Subcutaneous adipose tissue (tissue), 4 donors: ENCODE results near the gene SMPDL3B. TPM values are rescaled to one million over a fixed set of nuclear protein-coding genes. Genes with fewer than 3 reads are reported as not detected.

ENCODE experiments used
- total RNA-seq, 4 donors: library from RNA; depleted of rRNA; stranded (reverse); fragments of >200 nt; gene quantifications; one replicate each; pipeline ENCODE4 v1.1.0, GENCODE V29; 2016
- TF ChIP-seq, protein P1 (sequence below): fragments of 450-650 bp; IDR thresholded peaks from one replicate; pipeline ENCODE4 v1.5.1; 2016; ENCODE audit warnings: low read depth, mild to moderate bottlenecking, control low read depth, antibody characterized with exemption, moderate library complexity

The SMPDL3B gene
- total RNA-seq, 4 donors from 2014 or later: 0.66 to 1.1 TPM; not detected in 2

DNA sequence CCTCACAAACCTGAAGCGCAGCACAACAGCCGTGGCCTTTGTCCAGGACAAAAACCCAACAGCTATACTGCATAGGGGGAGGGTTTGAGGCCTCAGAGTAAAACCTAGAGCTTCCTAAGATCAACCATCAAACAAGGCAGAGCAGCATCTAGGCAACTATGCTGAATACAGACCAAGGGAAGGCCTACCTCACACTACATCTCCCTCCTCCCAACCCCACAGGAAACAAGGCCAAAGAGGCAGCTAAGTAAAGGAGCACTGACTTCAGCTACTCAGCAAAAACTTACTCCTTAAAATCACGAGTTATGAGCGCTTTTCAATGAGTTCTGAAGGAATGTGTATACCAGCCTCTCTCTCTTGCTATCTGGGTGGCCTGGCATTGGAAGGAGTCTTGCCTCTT lies 37.3 kb downstream of the SMPDL3B start:
- TF ChIP-seq, protein P1, sequence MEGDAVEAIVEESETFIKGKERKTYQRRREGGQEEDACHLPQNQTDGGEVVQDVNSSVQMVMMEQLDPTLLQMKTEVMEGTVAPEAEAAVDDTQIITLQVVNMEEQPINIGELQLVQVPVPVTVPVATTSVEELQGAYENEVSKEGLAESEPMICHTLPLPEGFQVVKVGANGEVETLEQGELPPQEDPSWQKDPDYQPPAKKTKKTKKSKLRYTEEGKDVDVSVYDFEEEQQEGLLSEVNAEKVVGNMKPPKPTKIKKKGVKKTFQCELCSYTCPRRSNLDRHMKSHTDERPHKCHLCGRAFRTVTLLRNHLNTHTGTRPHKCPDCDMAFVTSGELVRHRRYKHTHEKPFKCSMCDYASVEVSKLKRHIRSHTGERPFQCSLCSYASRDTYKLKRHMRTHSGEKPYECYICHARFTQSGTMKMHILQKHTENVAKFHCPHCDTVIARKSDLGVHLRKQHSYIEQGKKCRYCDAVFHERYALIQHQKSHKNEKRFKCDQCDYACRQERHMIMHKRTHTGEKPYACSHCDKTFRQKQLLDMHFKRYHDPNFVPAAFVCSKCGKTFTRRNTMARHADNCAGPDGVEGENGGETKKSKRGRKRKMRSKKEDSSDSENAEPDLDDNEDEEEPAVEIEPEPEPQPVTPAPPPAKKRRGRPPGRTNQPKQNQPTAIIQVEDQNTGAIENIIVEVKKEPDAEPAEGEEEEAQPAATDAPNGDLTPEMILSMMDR: no peak

- TF ChIP-seq, protein P1: no peak
Measured at GRCh38 chr1:27973771-27974416, 39.1 kb downstream of the SMPDL3B start.

DNA sequence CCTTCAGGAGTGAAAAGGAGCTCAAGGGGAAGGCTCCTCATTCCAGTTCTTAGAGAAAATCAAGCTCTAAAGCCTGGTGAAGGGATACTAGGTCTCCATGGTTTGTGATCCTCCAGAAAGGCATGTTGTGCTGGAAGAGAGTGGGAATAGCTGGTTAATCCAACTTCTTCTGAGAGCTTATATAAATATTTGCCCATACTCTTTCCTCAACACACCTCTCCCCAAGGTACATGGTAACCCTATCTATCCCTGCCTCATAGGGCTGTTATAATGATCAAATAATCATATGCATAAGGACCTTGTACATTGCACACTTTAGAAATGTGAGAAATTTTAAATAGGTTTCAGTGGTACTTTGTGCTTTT lies 39.6 kb downstream of the SMPDL3B start:
- TF ChIP-seq, protein P1: no peak

GRCh38 chr1:27979151-27979858 lies 44.5 kb downstream of the SMPDL3B start:
- TF ChIP-seq, protein P1: no peak

DNA sequence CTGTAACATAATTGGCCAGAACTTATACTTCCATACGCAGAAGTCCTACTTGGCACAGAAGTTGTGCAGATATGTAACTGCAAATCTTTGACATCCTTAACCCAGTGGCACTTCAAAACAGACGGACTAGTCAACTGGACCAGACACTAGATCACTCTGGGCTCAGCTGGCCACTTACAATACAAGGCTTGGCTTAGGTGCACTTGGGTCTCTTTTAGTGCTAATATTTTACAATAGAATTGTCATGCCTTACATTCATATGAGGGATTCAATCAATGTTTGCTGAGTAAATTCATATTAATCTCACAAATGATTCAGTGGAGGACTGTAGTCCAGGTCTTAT lies 45.0 kb downstream of the SMPDL3B start:
- TF ChIP-seq, protein P1: no peak

DNA sequence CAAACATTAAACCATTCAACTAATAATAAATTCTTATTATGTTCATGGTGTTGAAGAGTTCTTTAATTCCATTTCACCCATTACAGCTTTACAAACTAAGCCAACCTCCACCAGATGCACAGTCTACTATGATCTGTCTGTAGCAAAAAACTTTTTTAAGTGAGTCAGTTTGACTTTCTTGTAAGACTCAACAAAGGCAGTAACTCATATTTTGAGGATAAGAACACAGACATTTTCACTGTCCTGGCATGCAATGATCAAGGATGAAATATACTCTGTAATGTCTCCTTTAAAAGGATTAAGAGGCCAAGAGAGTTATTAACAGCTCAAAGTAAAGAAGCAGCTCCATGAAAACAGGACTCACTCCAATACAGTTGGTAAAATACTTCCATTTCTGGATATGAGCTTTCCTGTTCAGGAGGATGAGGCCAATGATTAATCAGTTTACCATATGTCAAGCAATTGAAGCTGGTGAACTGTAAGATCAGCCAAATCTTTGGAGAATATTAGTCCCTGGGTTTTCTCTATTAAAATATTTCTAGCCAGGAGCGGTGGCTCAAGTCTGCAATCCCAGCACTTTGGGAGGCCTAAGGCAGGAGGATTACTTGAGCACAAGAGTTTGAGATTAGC lies 45.5 kb downstream of the SMPDL3B start:
- TF ChIP-seq, protein P1: no peak

- TF ChIP-seq, protein P1: no peak
Measured at GRCh38 chr1:27981145-27981544, 46.3 kb downstream of the SMPDL3B start.
